Ascending aorta (tissue), 2 donors: ENCODE data around the gene GPS1. TPM values are rescaled to one million over a fixed set of nuclear protein-coding genes. Genes with fewer than 3 reads are reported as not detected.

ENCODE experiments used
- DNase-seq, 2 donors: peaks; one replicate each; pipeline ENCODE4 v3.0.0-alpha.2; 2019; ENCODE audit warnings: low spot score in 2 of 2
- H3K27ac ChIP-seq, 2 donors: fragments of 200-600 bp; sonication (generic); one replicate each; pipeline ENCODE4 v1.5.1; 2016 to 2017; ENCODE audit warnings: mild to moderate bottlenecking in 1 of 2
- H3K27me3 ChIP-seq: fragments of 200-600 bp; sonication (generic); one replicate; pipeline ENCODE4 v1.5.1; 2017
- H3K36me3 ChIP-seq, 2 donors: fragments of 200-600 bp; sonication (generic); one replicate each; pipeline ENCODE4 v1.5.1; 2016
- H3K4me1 ChIP-seq, 2 donors: fragments of 200-600 bp; sonication (generic); one replicate each; pipeline ENCODE4 v1.5.1; 2016 to 2017; ENCODE audit warnings: mild to moderate bottlenecking in 1 of 2
- H3K4me3 ChIP-seq, 2 donors: fragments of 200-600 bp; sonication (generic); one replicate each; pipeline ENCODE4 v1.5.1; 2016 to 2017; ENCODE audit warnings: mild to moderate bottlenecking in 1 of 2
- H3K9me3 ChIP-seq, 2 donors: fragments of 200-600 bp; sonication (generic); one replicate each; pipeline ENCODE4 v1.5.1; 2016
- intact Hi-C: fragments of 100-400 bp; cut with DNase I; formaldehyde crosslinking; loops from one replicate; pipeline ENCODE4 v1.15.1; 2023
- total RNA-seq: library from RNA; depleted of rRNA; stranded (reverse); fragments of >200 nt; gene quantifications from one replicate; pipeline ENCODE4 v1.1.0, GENCODE V29; 2016
- TF ChIP-seq, protein P1 (sequence below), 3 experiments: fragments of 200-600 bp in 2 of 3; fragments of 450-650 bp in 1 of 3; sonication (generic) in 2 of 3; IDR thresholded peaks; one replicate each; pipeline ENCODE4 v1.5.1; 2016 to 2019; ENCODE audit warnings: antibody characterized with exemption in 3 of 3, mild to moderate bottlenecking in 1 of 3, moderate library complexity in 1 of 3

The GPS1 gene
- total RNA-seq, 1 donor from 2014 or later: 42.1 TPM

DNA sequence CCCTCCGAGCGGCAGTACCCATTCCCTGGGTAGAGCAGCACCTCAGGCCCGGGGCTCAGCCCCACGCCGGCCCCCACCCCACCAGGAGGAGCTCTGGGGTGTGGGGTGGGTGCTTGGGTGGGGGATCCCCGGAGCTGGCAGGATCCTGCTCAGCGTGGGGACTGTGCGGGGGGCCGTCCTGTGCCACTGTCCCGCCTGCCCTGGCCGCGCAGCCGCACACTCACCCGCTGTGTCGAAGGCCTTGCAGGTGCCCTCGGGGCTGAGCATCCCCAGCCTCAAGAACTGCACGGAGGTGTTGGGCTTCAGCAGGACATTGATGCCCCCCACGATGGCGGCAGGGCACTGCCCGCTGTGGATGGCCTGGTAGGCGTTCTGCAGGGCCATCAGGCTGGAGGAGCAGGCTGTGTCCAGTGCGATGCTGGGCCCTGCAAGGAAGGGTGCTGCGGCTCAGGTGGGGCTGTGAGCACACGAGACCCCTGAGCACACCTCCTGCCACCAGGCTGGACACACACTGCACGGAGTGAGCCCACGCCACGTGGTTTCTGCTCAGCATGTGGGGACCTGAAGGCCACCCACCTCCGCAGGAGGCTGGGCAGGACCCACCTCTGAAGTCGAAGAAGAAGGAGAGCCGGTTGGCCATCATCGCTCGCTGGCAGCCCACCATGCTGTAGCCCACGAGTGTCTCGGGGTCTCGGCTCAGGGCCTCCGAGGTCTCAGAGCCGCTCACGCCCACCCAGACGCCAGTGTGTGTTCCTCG lies 41.5 kb downstream of the GPS1 start:
- intact Hi-C loops: no loop called here
- Histone ChIP-seq H3K4me1 (peaks cover 10 to 12% of the 10 kb centered on the region in 2 donors), H3K4me3 (no peak overlapping the region), H3K9me3 (no peaks in the 10 kb centered on the region), H3K36me3 (peaks cover 68 to 76% of the 10 kb centered on the region in 2 donors), H3K27ac (no peak overlapping the region), H3K27me3 (no peaks in the 10 kb centered on the region)
- TF ChIP-seq, protein P1, sequence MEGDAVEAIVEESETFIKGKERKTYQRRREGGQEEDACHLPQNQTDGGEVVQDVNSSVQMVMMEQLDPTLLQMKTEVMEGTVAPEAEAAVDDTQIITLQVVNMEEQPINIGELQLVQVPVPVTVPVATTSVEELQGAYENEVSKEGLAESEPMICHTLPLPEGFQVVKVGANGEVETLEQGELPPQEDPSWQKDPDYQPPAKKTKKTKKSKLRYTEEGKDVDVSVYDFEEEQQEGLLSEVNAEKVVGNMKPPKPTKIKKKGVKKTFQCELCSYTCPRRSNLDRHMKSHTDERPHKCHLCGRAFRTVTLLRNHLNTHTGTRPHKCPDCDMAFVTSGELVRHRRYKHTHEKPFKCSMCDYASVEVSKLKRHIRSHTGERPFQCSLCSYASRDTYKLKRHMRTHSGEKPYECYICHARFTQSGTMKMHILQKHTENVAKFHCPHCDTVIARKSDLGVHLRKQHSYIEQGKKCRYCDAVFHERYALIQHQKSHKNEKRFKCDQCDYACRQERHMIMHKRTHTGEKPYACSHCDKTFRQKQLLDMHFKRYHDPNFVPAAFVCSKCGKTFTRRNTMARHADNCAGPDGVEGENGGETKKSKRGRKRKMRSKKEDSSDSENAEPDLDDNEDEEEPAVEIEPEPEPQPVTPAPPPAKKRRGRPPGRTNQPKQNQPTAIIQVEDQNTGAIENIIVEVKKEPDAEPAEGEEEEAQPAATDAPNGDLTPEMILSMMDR (IDR thresholded peaks at IDR 0.05): no peak
- DNase-seq: no peak

DNA sequence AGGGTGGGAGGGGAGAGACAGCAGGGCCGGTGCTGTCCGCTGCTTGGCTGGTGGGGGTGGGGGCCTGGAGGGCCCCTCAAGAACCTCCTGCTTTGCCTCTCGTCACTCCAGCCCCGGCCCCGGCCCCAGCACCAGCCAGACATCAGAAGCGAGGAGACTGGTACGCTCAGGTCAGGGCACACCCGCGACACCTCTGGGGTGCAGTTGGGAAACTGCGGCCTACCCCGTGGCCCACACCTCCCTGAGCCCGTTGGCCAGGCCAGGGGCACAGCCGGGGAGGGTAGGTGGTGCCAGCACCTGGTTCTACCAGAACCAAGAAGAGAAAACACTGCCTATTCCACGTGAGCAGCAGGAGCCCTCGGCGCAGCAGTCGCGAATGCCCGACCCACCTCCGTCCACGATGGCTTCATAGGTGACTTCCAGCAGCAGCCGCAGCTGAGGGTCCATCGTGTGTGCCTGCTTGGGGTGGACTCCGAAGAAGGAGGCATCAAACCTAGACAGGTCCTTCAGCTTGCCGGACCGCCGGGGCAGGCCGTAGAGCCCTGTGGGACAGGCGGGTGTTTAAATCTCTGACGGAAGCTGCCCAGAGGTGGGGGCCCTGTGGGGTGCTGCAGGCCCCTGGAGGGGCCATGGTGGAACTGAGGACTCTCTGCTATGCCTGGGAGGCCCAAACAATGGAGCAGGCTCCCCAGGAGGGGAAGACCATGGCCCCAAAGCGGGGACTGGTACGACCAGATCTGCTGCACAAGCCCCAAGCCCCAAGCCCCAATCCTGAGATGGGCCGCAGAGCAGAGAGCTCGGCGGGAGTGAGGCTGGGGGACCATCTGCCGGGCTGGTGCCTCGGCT lies 43.5 kb downstream of the GPS1 start:
- Histone ChIP-seq H3K27ac (no peak overlapping the region), H3K36me3 (peaks cover 48 to 56% of the 10 kb centered on the region in 2 donors), H3K9me3 (no peaks in the 10 kb centered on the region), H3K4me3 (no peak overlapping the region), H3K4me1 (peaks cover 14 to 16% of the 10 kb centered on the region in 2 donors), H3K27me3 (no peaks in the 10 kb centered on the region)
- DNase-seq: no peak
- TF ChIP-seq, protein P1 (IDR thresholded peaks at IDR 0.05): no peak
- intact Hi-C loops: loop anchor here (5.0 kb wide), 1 partner anchor 168 kb away; the partner anchor contains the start of gene MAFG

DNA sequence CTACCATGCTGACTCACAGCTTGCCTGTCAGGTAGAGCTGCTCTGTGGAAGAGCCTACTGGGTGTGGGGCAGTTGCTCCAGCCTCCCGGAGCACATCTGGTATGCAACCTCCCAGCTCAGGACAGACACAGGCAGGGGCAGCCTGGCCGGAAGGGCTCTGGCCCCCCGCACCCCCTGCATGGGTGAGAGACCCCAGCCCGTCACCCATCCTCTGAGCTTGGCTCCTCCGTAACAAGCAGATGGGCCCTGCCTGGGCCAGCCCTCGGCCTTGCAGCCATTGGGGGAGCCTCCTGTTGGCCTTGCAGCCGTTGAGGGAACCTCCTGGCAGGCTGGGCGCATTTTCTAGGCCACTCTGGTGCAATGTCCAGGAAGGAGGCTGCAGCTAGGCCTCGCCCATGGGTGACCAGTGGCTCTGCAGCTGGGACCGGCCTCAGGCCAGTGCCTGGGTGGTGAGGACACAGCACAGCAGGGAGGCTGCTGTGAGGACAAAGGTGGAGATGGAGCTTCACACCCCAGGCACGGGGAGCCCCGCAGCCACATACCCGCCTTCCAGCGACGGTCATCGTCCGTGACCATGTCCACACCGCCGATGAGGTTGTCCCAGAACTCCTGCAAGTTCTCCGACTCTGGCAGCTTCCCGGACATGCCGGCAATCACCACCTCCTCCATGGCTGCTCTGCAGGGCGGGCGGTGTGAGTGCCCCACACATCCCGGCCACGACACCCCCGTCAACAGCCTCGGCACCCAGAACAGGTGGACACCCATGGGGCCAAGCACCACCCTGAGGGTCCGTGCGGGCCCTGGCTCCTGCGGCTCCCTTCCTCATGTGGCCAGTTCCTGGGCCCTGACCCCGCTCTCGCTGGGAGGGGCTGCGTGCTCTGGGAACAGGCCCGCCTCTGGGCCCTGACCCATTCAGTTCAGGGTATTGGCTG lies 44.3 kb downstream of the GPS1 start:
- intact Hi-C loops: loop anchor here (5.0 kb wide), 1 partner anchor 169 kb away; the partner anchor contains the start of gene MAFG
- H3K27me3 ChIP-seq: no peaks in the 10 kb centered on the region
- no peaks in the 10 kb centered on the region for H3K9me3 ChIP-seq
- TF ChIP-seq, protein P1 (IDR thresholded peaks at IDR 0.05): no peak
- H3K4me3 ChIP-seq: peak overlapping the region in 1 of 2 donors; percentile 98
- H3K36me3 ChIP-seq: peaks cover 39 to 48% of the 10 kb centered on the region in 2 donors
- H3K27ac ChIP-seq: no peak overlapping the region
- DNase-seq: no peak
- H3K4me1 ChIP-seq: peaks cover 14 to 16% of the 10 kb centered on the region in 2 donors

DNA sequence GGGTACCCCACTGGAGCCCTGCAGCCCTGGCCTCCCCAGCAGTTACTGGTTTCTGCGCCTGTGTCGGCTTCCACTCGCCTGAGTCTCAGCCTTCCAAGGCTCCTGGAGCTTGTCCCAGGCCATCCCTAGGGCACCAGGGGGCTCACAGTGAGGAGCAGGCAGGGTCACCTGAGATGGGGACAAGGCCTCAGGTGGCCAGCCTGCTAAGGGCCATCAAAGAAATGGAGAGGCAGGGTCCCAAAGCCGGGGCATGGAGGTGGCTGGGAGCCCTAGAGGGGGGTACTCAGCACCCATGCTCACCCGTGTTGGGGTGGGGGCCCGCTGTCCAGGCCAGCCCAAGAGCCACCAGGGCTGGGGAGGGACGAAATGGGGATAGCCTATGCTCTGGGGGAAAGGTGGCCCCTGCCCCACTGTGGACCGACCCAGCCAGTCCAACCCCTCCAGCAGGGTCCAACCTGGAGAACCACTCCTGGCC lies 45.0 kb downstream of the GPS1 start:
- TF ChIP-seq, protein P1 (IDR thresholded peaks at IDR 0.05): no peak

More for the DNA sequence above, 45.0 kb downstream of the GPS1 start:
- peaks cover 14 to 16% of the 10 kb centered on the region in 2 donors for H3K4me1 ChIP-seq
- H3K4me3 ChIP-seq: peak overlapping the region; percentile 67 to 98
- peaks cover 34 to 40% of the 10 kb centered on the region in 2 donors for H3K36me3 ChIP-seq
- no peaks in the 10 kb centered on the region for H3K27me3 ChIP-seq
- H3K9me3 ChIP-seq: no peaks in the 10 kb centered on the region
- intact Hi-C loops: loop anchor here (5.0 kb wide), 1 partner anchor 169 kb away; the partner anchor contains the start of gene MAFG
- DNase-seq: no peak
- H3K27ac ChIP-seq: peak overlapping the region; percentile 94 to 96
